ENCODE data around the gene AKIP1.

Gene AKIP1

GRCh38 chr11:8867931-8868631 is 42.9 kb upstream of the AKIP1 start:
- H3K9me3 ChIP-seq (ENCODE audit: control insufficient read depth, low read length), result no peaks in the 10 kb centered on the region
- no peak overlapping the region for H3K4me3 ChIP-seq (ENCODE audit: low read depth, low read length)
- H2AFZ ChIP-seq, result no peak overlapping the region
- H3K36me3 ChIP-seq (ENCODE audit: control insufficient read depth, insufficient read depth, low read length), result no peaks in the 10 kb centered on the region
- H3K4me1 ChIP-seq, result no peaks in the 10 kb centered on the region
- TF ChIP-seq, protein P1, sequence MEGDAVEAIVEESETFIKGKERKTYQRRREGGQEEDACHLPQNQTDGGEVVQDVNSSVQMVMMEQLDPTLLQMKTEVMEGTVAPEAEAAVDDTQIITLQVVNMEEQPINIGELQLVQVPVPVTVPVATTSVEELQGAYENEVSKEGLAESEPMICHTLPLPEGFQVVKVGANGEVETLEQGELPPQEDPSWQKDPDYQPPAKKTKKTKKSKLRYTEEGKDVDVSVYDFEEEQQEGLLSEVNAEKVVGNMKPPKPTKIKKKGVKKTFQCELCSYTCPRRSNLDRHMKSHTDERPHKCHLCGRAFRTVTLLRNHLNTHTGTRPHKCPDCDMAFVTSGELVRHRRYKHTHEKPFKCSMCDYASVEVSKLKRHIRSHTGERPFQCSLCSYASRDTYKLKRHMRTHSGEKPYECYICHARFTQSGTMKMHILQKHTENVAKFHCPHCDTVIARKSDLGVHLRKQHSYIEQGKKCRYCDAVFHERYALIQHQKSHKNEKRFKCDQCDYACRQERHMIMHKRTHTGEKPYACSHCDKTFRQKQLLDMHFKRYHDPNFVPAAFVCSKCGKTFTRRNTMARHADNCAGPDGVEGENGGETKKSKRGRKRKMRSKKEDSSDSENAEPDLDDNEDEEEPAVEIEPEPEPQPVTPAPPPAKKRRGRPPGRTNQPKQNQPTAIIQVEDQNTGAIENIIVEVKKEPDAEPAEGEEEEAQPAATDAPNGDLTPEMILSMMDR (IDR thresholded peaks at IDR 0.05), result no peak
- H3K9ac ChIP-seq, result no peak overlapping the region
- H3K27ac ChIP-seq, result no peak overlapping the region
- H3K27me3 ChIP-seq (ENCODE audit: control insufficient read depth, insufficient read depth, low read length), result no peaks in the 10 kb centered on the region
- H3K79me2 ChIP-seq, result no peaks in the 10 kb centered on the region
- H3K4me2 ChIP-seq (ENCODE audit: low read length), result no peak overlapping the region

DNA sequence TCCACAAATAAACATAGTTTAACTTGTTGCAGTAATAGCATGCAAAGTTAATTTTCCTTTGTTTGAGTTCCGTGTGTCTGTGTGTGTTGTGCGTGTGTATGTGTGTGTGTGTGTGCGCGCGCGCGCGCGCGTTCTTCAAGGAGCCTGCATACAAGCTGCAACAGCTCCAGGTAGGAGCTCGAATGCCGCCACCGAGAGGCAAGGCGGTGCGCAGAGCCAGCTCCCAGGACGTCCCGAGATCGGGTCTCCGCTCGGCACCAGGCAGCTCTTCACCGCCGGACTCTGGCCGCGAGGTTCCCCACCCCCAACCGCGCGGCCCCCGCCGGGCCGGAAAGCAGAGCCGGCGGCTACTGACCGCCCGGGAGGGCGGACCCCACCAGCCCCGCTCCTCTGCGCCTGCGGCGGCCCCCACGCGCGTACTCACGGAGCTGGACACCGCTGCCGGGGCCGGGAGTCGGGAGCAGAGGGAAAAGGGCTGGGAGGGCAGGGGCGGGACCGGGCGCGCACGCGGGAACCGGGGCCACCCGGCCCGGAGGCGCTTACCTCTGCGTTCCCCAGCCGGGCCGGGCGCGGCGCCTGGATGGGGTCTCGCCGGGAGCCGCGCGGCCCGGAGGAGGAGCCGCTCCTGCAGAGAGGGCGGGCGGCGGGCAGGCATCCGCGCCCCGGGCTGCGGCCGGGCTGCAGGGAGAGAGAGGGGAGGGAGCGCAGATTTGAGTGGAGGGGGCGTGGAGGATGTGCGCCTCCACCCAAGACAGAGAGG is 40.4 kb upstream of the AKIP1 start:
- Histone ChIP-seq H3K9ac (no peak overlapping the region), H3K4me3 (ENCODE audit: low read depth, low read length) (peak overlapping the region; percentile 60)
- TF ChIP-seq, protein P1 (IDR thresholded peaks at IDR 0.05), result no peak

GRCh38 chr11:8871171-8871775 is 39.7 kb upstream of the AKIP1 start:
- Histone ChIP-seq H3K27me3 (ENCODE audit: control insufficient read depth, insufficient read depth, low read length) (no peaks in the 10 kb centered on the region), H3K4me2 (ENCODE audit: low read length) (peak overlapping the region; percentile 51), H3K36me3 (ENCODE audit: control insufficient read depth, insufficient read depth, low read length) (no peaks in the 10 kb centered on the region), H3K79me2 (no peaks in the 10 kb centered on the region), H3K27ac (no peak overlapping the region), H2AFZ (peak overlapping the region; percentile 81), H3K4me3 (ENCODE audit: low read depth, low read length) (peak overlapping the region; percentile 47), H3K4me1 (no peaks in the 10 kb centered on the region), H3K9ac (no peak overlapping the region), H3K9me3 (ENCODE audit: control insufficient read depth, low read length) (no peaks in the 10 kb centered on the region)
- TF ChIP-seq, protein P1 (IDR thresholded peaks at IDR 0.05), result no peak

More for the DNA sequence above, 40.4 kb upstream of the AKIP1 start:
- no peaks in the 10 kb centered on the region for H3K9me3 ChIP-seq (ENCODE audit: control insufficient read depth, low read length)
- no peaks in the 10 kb centered on the region for H3K79me2 ChIP-seq
- H3K4me2 ChIP-seq (ENCODE audit: low read length), result peak overlapping the region; percentile 57
- H3K27ac ChIP-seq, result no peak overlapping the region
- no peaks in the 10 kb centered on the region for H3K36me3 ChIP-seq (ENCODE audit: control insufficient read depth, insufficient read depth, low read length)
- peak overlapping the region; percentile 81 for H2AFZ ChIP-seq
- no peaks in the 10 kb centered on the region for H3K27me3 ChIP-seq (ENCODE audit: control insufficient read depth, insufficient read depth, low read length)
- H3K4me1 ChIP-seq, result no peaks in the 10 kb centered on the region

DNA sequence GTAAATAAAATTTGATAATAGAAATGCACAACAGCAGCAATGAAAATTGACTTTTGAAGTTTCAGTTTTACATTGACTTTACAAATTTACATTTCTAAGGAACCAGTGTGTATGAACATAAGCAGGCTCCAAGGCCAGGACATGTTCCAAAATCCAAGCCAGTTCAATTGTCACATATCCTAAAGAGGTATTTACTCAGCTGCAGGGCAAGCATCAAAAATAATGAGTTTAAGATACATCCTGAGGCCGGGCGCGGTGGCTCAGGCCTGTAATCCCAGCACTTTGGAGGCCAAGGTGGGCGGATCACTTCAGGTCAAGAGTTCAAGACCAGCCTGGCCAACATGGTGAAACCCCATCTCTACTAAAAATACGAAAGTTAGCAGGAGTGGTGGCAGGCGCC is 39.0 kb upstream of the AKIP1 start:
- no peak overlapping the region for H3K27ac ChIP-seq
- TF ChIP-seq, protein P1 (IDR thresholded peaks at IDR 0.05), result no peak
- H3K9me3 ChIP-seq (ENCODE audit: control insufficient read depth, low read length), result no peaks in the 10 kb centered on the region

More for the DNA sequence above, 39.0 kb upstream of the AKIP1 start:
- Histone ChIP-seq H2AFZ (no peak overlapping the region), H3K4me3 (ENCODE audit: low read depth, low read length) (no peak overlapping the region), H3K4me1 (no peaks in the 10 kb centered on the region), H3K27me3 (ENCODE audit: control insufficient read depth, insufficient read depth, low read length) (no peaks in the 10 kb centered on the region), H3K36me3 (ENCODE audit: control insufficient read depth, insufficient read depth, low read length) (no peaks in the 10 kb centered on the region), H3K4me2 (ENCODE audit: low read length) (no peak overlapping the region), H3K79me2 (no peaks in the 10 kb centered on the region), H3K9ac (no peak overlapping the region)
